ENCODE results near the gene TEF.
"Not testable (repeated sequence)": the region's sequence is repeated elsewhere in the genome, so short reads cannot be mapped to it uniquely, and the experiment has no call there.

TEF gene

GRCh38 chr22:41436322-41437113 is 54.8 kb downstream of the TEF start:
- TF ChIP-seq CTCF (IDR thresholded peaks at IDR 0.05) (no peak), ZFX (IDR thresholded peaks at IDR 0.05; ENCODE audit: borderline replicate concordance) (no peak)

GRCh38 chr22:41437198-41437597 is 55.5 kb downstream of the TEF start:
- no peak for TF ChIP-seq ZFX (IDR thresholded peaks at IDR 0.05; ENCODE audit: borderline replicate concordance)
- TF ChIP-seq CTCF (IDR thresholded peaks at IDR 0.05), result no peak
- H3K27ac ChIP-seq, result no peak overlapping the region

More at GRCh38 chr22:41436322-41437113, 54.8 kb downstream of the TEF start:
- no peak overlapping the region for H3K27ac ChIP-seq

GRCh38 chr22:41440511-41440910 is 58.8 kb downstream of the TEF start:
- not testable (repeated sequence) for H3K27ac ChIP-seq

- TF ChIP-seq CTCF (IDR thresholded peaks at IDR 0.05) (no peak), ZFX (IDR thresholded peaks at IDR 0.05; ENCODE audit: borderline replicate concordance) (no peak)
- peak overlapping the region; percentile 5 for H3K27ac ChIP-seq
Measured at GRCh38 chr22:41442240-41442792, 60.6 kb downstream of the TEF start.

GRCh38 chr22:41444360-41445128 is 62.8 kb downstream of the TEF start:
- H3K27ac ChIP-seq, result peak overlapping the region; percentile 100

GRCh38 chr22:41445129-41446056 is 63.7 kb downstream of the TEF start:
- TF ChIP-seq CTCF (IDR thresholded peaks at IDR 0.05) (no peak), ZFX (IDR thresholded peaks at IDR 0.05; ENCODE audit: borderline replicate concordance) (no peak)
- H3K27ac ChIP-seq, result peak overlapping the region; percentile 100

More at GRCh38 chr22:41444360-41445128, 62.8 kb downstream of the TEF start:
- TF ChIP-seq ZFX (IDR thresholded peaks at IDR 0.05; ENCODE audit: borderline replicate concordance), result no peak
- TF ChIP-seq CTCF (IDR thresholded peaks at IDR 0.05), result no peak

GRCh38 chr22:41446057-41446501 is 64.3 kb downstream of the TEF start:
- TF ChIP-seq ZFX (IDR thresholded peaks at IDR 0.05; ENCODE audit: borderline replicate concordance), result no peak
- no peak for TF ChIP-seq CTCF (IDR thresholded peaks at IDR 0.05)
- H3K27ac ChIP-seq, result peak overlapping the region; percentile 100

Measured in 22Rv1 (cell line).